AG09319 (cell line): ENCODE data around the gene SUMO2.
"Not testable (repeated sequence)": the region's sequence is repeated elsewhere in the genome, so short reads cannot be mapped to it uniquely, and the experiment has no call there.

Experiments
- DNase-seq: peaks from one replicate; pipeline ENCODE4 v3.0.0-alpha.2; 2010; ENCODE audit warnings: low read depth; ENCODE audit errors: extremely low read depth
- TF ChIP-seq, protein P1 (sequence below): IDR thresholded peaks from 2 replicates; pipeline ENCODE4 v1.5.1; 2011; ENCODE audit warnings: low read depth, mild to moderate bottlenecking, inconsistent platforms, low read length, moderate library complexity

The SUMO2 gene

DNA sequence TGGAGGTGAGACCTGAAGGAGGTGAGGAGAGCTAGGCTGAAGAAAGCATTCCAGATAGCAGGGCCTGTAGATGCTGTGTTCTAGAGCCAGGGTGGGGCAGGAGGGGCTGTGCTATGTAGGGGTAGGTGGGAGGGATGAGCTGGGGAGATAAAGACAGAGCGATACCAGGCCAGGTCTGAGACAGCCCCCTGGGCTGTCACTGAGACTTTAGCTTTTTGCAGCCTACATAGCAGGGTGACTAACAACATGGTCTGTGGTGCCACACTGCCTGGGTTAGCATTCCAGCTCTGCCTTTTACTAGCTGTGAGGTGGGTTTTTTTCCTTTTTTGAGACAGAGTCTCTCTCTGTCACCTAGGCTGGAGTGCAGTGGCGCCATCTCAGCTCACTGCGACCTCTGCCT is 37.1 kb upstream of the SUMO2 start:
- TF ChIP-seq, protein P1, sequence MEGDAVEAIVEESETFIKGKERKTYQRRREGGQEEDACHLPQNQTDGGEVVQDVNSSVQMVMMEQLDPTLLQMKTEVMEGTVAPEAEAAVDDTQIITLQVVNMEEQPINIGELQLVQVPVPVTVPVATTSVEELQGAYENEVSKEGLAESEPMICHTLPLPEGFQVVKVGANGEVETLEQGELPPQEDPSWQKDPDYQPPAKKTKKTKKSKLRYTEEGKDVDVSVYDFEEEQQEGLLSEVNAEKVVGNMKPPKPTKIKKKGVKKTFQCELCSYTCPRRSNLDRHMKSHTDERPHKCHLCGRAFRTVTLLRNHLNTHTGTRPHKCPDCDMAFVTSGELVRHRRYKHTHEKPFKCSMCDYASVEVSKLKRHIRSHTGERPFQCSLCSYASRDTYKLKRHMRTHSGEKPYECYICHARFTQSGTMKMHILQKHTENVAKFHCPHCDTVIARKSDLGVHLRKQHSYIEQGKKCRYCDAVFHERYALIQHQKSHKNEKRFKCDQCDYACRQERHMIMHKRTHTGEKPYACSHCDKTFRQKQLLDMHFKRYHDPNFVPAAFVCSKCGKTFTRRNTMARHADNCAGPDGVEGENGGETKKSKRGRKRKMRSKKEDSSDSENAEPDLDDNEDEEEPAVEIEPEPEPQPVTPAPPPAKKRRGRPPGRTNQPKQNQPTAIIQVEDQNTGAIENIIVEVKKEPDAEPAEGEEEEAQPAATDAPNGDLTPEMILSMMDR: no peak
- no peak for DNase-seq

DNA sequence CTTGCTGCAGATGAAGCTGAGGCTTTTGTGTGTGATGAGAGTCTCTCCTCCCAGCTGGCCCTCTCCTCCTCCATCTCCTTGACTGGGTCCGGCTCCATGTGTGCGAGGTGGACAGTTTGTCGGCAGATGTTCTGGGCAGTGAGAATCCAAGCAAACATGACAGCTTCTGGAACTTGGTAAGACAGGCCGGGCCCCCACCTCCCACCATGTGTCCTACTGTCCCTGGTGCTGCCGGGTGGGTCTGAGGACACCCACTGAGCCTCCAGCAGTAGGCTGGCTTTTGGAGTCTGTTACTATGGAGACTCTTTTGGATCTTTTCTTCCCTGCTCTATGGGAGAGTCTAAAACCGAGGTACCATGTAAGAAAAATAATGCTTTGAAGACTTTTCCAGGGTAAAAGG is 35.4 kb upstream of the SUMO2 start:
- no peak for DNase-seq
- TF ChIP-seq, protein P1: no peak

DNA sequence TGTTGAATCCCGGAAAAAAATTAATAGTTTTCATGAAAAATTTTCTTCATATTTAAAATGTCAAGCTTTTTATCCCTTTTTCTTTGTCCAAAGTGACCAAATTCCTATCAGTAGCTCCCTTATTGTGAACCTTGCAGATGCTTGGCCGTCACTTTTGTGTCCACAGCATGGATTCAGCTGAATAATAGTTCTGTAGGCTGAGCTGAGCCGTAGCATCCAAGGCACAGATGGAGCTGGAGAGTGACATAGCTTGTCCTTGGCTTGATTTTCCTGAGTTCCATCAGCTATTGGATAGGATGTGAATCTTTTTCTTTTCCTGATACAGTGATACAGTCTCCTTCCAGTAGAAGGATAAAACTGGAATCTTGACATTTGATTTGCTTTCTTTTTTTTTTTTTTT is 26.3 kb upstream of the SUMO2 start:
- TF ChIP-seq, protein P1: no peak
- no peak for DNase-seq

DNA sequence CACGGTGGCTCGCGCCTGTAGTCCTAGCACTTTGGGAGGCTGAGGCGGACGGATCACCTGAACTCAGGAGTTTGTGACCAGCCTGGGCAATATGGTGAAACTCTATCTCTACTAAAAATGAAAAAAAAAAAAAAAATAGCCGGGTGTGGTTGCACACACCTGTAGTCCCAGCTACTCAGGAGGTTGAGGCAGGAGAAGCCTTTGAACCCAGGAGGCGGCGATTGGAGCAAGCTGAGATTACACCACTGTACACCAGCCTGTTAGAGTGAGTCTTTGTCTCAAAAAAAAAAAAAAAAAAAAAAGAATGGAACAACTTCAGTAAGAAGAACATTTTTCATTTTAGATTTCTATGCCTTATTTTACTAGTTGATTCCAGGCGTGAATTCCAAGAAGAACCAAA is 25.4 kb upstream of the SUMO2 start:
- DNase-seq: no peak
- TF ChIP-seq, protein P1: no peak

DNA sequence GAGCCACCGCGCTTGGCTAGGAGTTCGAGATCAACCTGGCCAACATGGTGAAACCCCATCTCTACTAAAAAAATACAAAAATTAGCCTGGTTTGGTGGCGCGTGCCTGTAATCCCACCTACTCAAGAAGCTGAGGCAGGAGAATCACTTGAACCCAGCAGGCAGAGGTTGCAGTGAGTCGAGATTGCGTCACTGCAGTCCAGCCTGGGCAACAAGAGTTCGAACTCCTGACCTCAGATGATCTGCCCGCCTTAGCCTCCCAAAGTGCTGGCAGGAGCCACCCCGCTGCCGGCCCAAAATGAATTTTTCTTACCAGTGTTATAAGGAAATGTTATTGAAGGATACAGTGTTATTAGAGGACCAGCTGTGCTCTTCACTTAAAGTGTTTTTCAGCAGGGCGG is 25.0 kb upstream of the SUMO2 start:
- no peak for DNase-seq
- TF ChIP-seq, protein P1: no peak

DNA sequence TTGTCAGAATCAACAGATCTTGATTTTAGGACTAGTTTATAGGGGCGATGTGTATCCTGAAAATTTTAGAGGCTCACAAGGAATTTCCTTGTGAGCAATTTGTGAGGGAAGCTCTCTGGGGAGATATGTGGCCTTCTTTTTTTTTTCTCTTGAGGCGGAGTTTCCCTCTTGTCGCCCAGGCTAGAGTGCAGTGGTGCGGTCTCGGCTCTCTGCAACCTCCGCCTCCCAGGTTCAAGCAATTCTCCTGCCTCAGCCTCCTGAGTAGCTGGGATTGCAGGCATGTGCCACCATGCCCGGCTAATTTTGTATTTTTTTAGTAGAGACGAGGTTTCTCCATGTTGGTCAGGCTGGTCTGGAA is 24.3 kb upstream of the SUMO2 start:
- DNase-seq: not testable (repeated sequence)

DNA sequence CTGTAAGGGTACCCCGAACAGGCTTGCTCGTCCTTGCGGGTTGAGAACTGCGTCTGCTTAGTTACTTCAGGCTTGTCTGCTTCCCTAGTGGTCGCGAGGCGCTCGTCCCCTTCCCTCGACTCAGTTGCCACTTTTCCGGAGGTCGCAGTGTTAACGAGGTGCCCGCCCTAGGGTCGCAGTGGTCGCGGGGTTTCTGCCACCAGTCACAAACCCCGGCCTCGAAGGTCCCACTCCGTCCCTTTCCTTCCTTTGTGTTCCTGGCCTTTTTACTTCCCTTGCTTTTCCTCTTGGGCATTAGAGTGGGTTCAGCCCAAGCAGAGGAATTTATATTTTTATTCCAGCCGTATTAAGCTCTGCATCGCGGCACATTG is 23.0 kb upstream of the SUMO2 start:
- TF ChIP-seq, protein P1: no peak
- DNase-seq: no peak

DNA sequence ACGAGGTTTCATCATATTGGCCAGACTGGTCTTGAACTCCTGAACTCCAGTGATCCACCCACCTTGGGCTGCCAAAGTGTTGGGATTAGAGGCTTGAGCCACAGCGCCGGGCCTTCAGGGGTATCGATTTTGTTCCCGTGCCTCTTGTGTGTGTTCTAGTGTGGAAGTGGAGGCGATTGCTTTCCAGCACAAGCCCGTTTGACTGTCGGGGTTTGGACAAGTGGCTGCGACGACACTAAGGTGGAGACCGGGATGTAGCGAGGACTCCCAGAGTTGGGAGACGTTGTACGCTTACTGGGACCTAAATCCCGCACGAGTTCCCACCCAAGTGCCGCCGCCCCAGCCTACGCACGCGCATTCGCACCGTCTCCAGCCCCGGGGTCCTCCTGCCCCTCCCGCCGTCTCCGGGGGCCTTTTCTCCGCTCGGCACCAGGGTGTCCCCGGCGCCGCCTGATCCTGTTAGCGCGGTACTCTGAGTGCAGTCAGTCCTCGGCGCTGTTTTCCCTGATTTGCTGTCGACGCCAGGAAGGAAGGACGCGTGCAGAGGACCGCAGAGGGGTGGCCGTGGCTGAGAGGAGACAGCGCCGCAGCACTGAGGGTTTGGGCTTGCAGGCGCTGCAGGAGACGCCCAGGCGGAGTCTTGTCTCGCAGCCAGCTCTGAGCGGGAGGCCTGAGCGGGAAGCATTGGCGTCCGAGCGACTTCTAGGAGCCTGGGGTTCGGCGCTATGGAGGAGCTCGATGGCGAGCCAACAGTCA is 22.5 kb upstream of the SUMO2 start, which contains the start of gene NUP85:
NUP85 (plus strand) TSS at position 643 of the 756 bp plus-strand sequence; CDS start at position 726, 83 bp downstream.
- DNase-seq: peak; percentile 79
- TF ChIP-seq, protein P1: no peak
